ENCODE data around the gene RAB3GAP1. TPM values are rescaled to one million over a fixed set of nuclear protein-coding genes. Genes with fewer than 3 reads are reported as not detected.
A peak's percentile ranks its signal among the peaks of the same experiment; 100 is the strongest.

RAB3GAP1 gene
- polyA plus RNA-seq, 1 donor (not counting 4 experiments of a cell fraction or from before 2014, with no cell fraction given): 41.6 TPM

DNA sequence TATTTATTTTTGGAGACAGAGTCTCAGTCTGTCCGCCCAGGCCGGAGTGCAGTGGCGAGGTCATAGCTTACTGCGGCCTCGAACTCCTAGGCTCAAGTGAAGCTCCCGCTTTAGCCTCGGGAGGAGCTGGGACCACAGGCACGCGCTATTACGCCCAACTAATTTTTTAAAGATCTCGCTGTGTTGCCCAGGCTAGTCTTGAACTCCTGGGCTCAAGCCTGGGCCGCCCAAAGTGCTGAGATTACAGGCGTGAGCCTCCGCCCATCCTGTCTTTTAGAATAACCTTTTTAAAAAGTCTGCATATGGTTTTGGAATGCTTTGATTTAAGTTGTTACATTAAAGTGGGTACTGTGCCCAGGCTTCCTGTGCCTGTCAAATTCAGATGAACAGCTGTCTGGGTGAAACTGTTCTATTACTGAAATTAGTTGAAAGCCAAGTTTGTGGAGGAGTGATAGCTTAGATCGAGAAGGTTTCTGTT is 944 bp downstream of the RAB3GAP1 start:
- Histone ChIP-seq H3K36me3 (ENCODE audit: control insufficient read depth in 2 of 2, extremely low read depth in 1 of 2, insufficient read depth in 2 of 2, low read length in 2 of 2) (no peaks in the 10 kb centered on the region), H3K79me2 (ENCODE audit: control insufficient read depth, insufficient read depth, low read length) (peaks cover 52% of the 10 kb centered on the region), H3K4me2 (ENCODE audit: control insufficient read depth, extremely low read depth, insufficient read depth, low read depth, low read length) (peak overlapping the region; percentile 90), H3K27me3 (ENCODE audit: control insufficient read depth, extremely low read depth, insufficient read depth, low read length) (no peaks in the 10 kb centered on the region), H4K20me1 (ENCODE audit: control insufficient read depth, extremely low read depth, insufficient read depth, low read length) (no peaks in the 10 kb centered on the region), H3K4me1 (ENCODE audit: control insufficient read depth, extremely low read depth, insufficient read depth, low read length) (peaks cover 26% of the 10 kb centered on the region), H3K9me1 (ENCODE audit: control insufficient read depth, extremely low read depth, insufficient read depth, low read length) (no peaks in the 10 kb centered on the region), H3K9ac (ENCODE audit: control insufficient read depth, extremely low read depth, insufficient read depth, low read length) (peak overlapping the region; percentile 100), H3K9me3 (ENCODE audit: control insufficient read depth, low read depth, low read length) (no peaks in the 10 kb centered on the region), H2AFZ (ENCODE audit: control insufficient read depth, low read length) (peak overlapping the region; percentile 100), H3K27ac (ENCODE audit: control insufficient read depth, insufficient read depth, low read length) (peak overlapping the region; percentile 100), H3K4me3 (ENCODE audit: control insufficient read depth in 2 of 3, extremely low read depth in 1 of 3, insufficient read depth in 2 of 3, low read depth in 1 of 3, low read length in 3 of 3) (peak overlapping the region; percentile 76 to 100 (median 99))
- DNase-seq (ENCODE audit: low read depth, low spot score) (no peak), FAIRE-seq (no peak)
- dilution Hi-C loops (cut with MboI; ENCODE audit: extremely low pct_ligation_motif_present, low sequenced_read_pairs): no loop called here
- no peak for TF ChIP-seq EZH2 (IDR thresholded peaks at IDR 0.05; ENCODE audit: low read length)
- TF ChIP-seq, protein P1, sequence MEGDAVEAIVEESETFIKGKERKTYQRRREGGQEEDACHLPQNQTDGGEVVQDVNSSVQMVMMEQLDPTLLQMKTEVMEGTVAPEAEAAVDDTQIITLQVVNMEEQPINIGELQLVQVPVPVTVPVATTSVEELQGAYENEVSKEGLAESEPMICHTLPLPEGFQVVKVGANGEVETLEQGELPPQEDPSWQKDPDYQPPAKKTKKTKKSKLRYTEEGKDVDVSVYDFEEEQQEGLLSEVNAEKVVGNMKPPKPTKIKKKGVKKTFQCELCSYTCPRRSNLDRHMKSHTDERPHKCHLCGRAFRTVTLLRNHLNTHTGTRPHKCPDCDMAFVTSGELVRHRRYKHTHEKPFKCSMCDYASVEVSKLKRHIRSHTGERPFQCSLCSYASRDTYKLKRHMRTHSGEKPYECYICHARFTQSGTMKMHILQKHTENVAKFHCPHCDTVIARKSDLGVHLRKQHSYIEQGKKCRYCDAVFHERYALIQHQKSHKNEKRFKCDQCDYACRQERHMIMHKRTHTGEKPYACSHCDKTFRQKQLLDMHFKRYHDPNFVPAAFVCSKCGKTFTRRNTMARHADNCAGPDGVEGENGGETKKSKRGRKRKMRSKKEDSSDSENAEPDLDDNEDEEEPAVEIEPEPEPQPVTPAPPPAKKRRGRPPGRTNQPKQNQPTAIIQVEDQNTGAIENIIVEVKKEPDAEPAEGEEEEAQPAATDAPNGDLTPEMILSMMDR (optimal IDR thresholded peaks at IDR 0.05 in 1 of 3, IDR thresholded peaks at IDR 0.05 in 1 of 3, conservative IDR thresholded peaks at IDR 0.05 in 1 of 3; ENCODE audit: extremely low read depth in 1 of 3, insufficient read depth in 2 of 3, low read length in 3 of 3): no peak

DNA sequence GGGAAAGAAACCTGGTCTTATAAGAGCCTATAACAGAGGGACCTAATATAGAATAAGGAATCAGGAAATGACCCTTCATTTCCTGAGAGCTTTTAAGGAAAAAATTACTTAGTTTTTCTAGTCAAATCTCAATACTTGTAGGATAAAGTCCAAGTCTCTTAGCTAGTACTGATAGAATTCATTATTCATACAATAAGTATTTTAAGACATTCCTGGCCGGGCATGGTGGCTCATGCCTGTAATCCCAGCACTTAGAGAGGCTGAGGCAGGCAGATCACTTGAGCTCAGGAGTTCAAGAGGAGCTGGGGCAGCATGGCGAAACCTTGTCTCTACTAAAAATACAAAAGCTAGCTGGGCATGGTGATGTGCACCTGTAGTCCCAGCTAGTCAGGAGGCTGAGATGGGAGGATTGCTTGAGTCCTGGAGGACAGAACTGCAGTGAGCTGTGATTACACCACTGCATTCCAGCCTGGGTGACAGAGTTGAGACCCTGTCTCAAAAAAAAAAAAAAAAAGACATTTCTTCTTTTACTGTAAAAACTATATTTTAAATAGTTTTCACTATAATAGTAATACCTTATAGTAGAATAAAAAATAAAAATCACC is 3.2 kb downstream of the RAB3GAP1 start:
- Histone ChIP-seq H3K9me1 (ENCODE audit: control insufficient read depth, extremely low read depth, insufficient read depth, low read length) (no peaks in the 10 kb centered on the region), H3K79me2 (ENCODE audit: control insufficient read depth, insufficient read depth, low read length) (peaks cover 68% of the 10 kb centered on the region), H3K4me2 (ENCODE audit: control insufficient read depth, extremely low read depth, insufficient read depth, low read depth, low read length) (peak overlapping the region; percentile 90), H3K9me3 (ENCODE audit: control insufficient read depth, low read depth, low read length) (no peaks in the 10 kb centered on the region), H3K4me3 (ENCODE audit: control insufficient read depth in 2 of 3, extremely low read depth in 1 of 3, insufficient read depth in 2 of 3, low read depth in 1 of 3, low read length in 3 of 3) (peak overlapping the region; percentile 39 to 100 (median 76)), H3K36me3 (ENCODE audit: control insufficient read depth in 2 of 2, extremely low read depth in 1 of 2, insufficient read depth in 2 of 2, low read length in 2 of 2) (peaks cover 0 to 3% of the 10 kb centered on the region in 2 experiments), H4K20me1 (ENCODE audit: control insufficient read depth, extremely low read depth, insufficient read depth, low read length) (no peaks in the 10 kb centered on the region), H3K27ac (ENCODE audit: control insufficient read depth, insufficient read depth, low read length) (peak overlapping the region; percentile 100), H3K27me3 (ENCODE audit: control insufficient read depth, extremely low read depth, insufficient read depth, low read length) (no peaks in the 10 kb centered on the region), H3K4me1 (ENCODE audit: control insufficient read depth, extremely low read depth, insufficient read depth, low read length) (peaks cover 26% of the 10 kb centered on the region), H3K9ac (ENCODE audit: control insufficient read depth, extremely low read depth, insufficient read depth, low read length) (peak overlapping the region; percentile 32), H2AFZ (ENCODE audit: control insufficient read depth, low read length) (no peak overlapping the region)
- no peak for FAIRE-seq
- dilution Hi-C loops (cut with MboI; ENCODE audit: extremely low pct_ligation_motif_present, low sequenced_read_pairs): no loop called here
- TF ChIP-seq, protein P1 (optimal IDR thresholded peaks at IDR 0.05 in 1 of 3, IDR thresholded peaks at IDR 0.05 in 1 of 3, conservative IDR thresholded peaks at IDR 0.05 in 1 of 3; ENCODE audit: extremely low read depth in 1 of 3, insufficient read depth in 2 of 3, low read length in 3 of 3): no peak
- no peak for TF ChIP-seq EZH2 (IDR thresholded peaks at IDR 0.05; ENCODE audit: low read length)
- DNase-seq (ENCODE audit: low read depth, low spot score): no peak

All from keratinocyte (primary cell).